Measurements from ENCODE around the gene LHFPL2.

DNA sequence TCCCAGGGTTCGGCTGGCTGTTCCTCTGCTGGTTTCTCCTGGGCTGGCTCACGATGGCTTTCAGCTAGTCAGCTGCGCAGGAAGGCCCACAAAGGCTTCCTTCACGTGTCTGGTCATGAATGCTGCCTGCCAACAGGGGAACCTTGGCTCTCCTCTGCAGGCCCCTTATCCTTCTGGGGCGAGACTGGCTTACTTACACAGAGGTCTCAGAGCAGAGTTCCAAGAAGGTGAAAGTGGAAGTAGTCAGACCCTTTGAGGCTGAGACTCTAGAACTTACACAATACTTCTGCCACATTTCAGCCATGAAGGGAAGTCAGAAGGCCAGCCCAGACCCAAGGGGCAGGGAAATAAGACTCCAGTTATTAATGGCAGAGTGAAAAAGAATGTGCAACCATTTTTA is 99.5 kb downstream of the LHFPL2 start:
- TF ChIP-seq REST (IDR thresholded peaks at IDR 0.05; ENCODE audit: insufficient read depth in 1 of 2, low read depth in 2 of 2, low read length in 2 of 2) (no peak), POLR2AphosphoS5 (IDR thresholded peaks at IDR 0.05; ENCODE audit: low read depth, low read length) (no peak), TAF1 (IDR thresholded peaks at IDR 0.05; ENCODE audit: borderline replicate concordance, insufficient read depth, low read length) (no peak), SIN3A (IDR thresholded peaks at IDR 0.05; ENCODE audit: borderline replicate concordance, insufficient read depth, low read length) (no peak)

Data from PFSK-1 (cell line).